GM13976 (cell line): ENCODE measurements around the gene GALNT13.

Experiments used
- DNase-seq: peaks from one replicate; pipeline ENCODE4 v3.0.0; 2012; ENCODE audit warnings: low spot score
- CTCF ChIP-seq: IDR thresholded peaks from 2 replicates; pipeline ENCODE4 v1.5.1; 2012; ENCODE audit warnings: borderline replicate concordance, mild to moderate bottlenecking; ENCODE audit not compliant: insufficient read depth; ENCODE audit errors: extremely low read depth, missing control alignments, control extremely low read depth
- in situ Hi-C: fragments of 300-500 bp; cut with MboI; formaldehyde crosslinking; loops from one replicate; pipeline ENCODE4 v1.12.0; 2022; ENCODE audit warnings: low sequenced_read_pairs, mixed read lengths, inconsistent platforms; ENCODE audit not compliant: unreplicated experiment

The GALNT13 gene

DNA sequence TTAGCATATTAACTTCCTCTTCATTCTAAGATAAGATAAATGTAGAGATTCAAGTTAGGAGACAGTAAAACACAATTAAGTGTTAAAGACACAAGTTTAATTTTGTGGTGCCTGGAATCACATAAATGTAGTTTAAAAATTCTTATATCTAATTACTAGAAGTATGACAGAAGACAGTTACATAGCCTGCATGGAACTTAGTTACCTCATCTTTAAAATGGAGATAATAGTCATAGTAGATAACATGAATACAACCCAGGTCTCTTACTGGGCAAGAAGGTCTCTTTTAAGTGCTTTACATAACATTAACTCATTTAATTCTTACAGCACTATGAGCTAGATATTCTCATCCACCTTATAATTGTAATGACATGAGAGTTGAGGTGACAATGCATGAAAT lies 15.1 kb downstream of the GALNT13 start:
- no peak for TF ChIP-seq CTCF

GRCh38 chr2:153890576-153890975 lies 18.9 kb downstream of the GALNT13 start:
- TF ChIP-seq CTCF = no peak
- no peak for DNase-seq
- in situ Hi-C loops = no loop called here

More for the DNA sequence above, 15.1 kb downstream of the GALNT13 start:
- no peak for DNase-seq
- in situ Hi-C loops = no loop called here

- DNase-seq = no peak
- no peak for TF ChIP-seq CTCF
Measured at GRCh38 chr2:153891051-153891450, 19.3 kb downstream of the GALNT13 start.

DNA sequence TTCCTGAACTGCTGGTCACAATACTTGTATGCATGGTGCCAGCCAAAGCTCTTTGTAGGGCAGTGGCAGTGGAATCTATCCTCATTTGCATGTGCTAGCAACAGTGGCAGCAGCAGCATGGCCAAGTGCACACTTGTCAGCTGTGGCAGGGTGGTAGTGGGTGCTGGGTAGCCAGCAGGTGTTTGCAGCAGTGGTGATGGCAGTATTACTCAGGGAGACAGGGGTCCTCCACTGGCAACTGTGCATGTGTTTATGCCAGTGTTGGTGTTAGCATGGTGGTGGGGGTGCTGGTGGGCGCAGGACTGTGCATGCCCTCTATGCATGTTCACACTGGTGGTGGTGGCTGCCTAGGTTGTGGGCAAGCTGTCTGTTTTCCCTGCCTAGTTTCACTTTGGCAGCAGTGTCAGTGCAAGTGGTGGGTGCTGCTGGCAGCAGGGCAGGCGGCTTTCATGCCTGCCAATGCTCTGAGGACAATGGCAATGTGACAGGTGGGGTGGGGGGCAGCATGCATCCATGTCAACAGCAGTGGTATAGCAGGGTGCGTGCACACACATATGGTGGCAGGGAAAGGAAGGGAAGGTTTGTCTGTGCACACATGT lies 41.2 kb downstream of the GALNT13 start:
- no peak for DNase-seq
- in situ Hi-C loops = no loop called here

More at GRCh38 chr2:153891051-153891450, 19.3 kb downstream of the GALNT13 start:
- in situ Hi-C loops = no loop called here

DNA sequence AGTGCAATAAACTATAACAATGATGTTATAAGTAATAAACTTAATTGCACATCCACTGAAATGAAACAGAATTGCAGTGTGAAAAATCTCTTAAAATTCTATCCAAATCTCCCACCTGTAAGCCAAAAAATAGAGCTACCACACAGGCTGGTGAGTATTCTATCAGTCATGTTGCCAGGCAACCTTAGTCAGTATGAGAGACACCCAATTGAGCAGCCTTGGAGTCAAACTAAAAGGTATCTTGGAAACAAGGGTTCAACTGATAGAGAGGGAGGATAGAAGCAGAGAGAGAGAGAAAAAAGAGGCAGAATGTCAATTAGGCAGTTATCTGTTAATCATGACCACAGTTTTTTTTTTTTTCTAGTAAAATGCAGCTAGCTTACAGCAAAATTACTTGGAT lies 45.8 kb downstream of the GALNT13 start:
- TF ChIP-seq CTCF = no peak
- in situ Hi-C loops = no loop called here

More for the DNA sequence above, 41.2 kb downstream of the GALNT13 start:
- TF ChIP-seq CTCF = no peak

GRCh38 chr2:153935511-153935910 lies 63.8 kb downstream of the GALNT13 start:
- in situ Hi-C loops = no loop called here
- no peak for DNase-seq
- TF ChIP-seq CTCF = no peak

More for the DNA sequence above, 45.8 kb downstream of the GALNT13 start:
- DNase-seq = no peak

GRCh38 chr2:153939124-153939796 lies 67.5 kb downstream of the GALNT13 start:
- no peak for TF ChIP-seq CTCF
- no peak for DNase-seq
- in situ Hi-C loops = no loop called here
